Nephron (organoid): ENCODE data around the gene RPS27.

Experiments
- H3K27ac Mint-ChIP-seq, 3 experiments: 2 replicates each; pipeline ENCODE4 v1.8.0; 2020; ENCODE audit warnings: mixed read lengths in 3 of 3, mild to moderate bottlenecking in 2 of 3, moderate library complexity in 1 of 3
- H3K27me3 Mint-ChIP-seq: 2 replicates; pipeline ENCODE4 v1.8.0; 2021; ENCODE audit warnings: low read depth, mild to moderate bottlenecking, moderate library complexity, mixed read lengths
- H3K36me3 Mint-ChIP-seq: 2 replicates; pipeline ENCODE4 v1.8.0; 2020; ENCODE audit warnings: low read depth, mixed read lengths
- H3K4me1 Mint-ChIP-seq: 2 replicates; pipeline ENCODE4 v1.8.0; 2020; ENCODE audit warnings: mixed read lengths
- H3K4me3 Mint-ChIP-seq, 3 experiments: 2 replicates each; pipeline ENCODE4 v1.8.0; 2020; ENCODE audit warnings: mild to moderate bottlenecking in 3 of 3, mixed read lengths in 3 of 3, moderate library complexity in 2 of 3
- H3K9me3 Mint-ChIP-seq: 2 replicates; pipeline ENCODE4 v1.8.0; 2020; ENCODE audit warnings: mixed read lengths
- CTCF ChIP-seq, 3 experiments: fragments of 200-600 bp; sonication (generic); IDR thresholded peaks; one replicate each; pipeline ENCODE4 v1.5.0; 2021; ENCODE audit warnings: antibody characterized with exemption in 3 of 3; ENCODE audit not compliant: unreplicated experiment in 3 of 3

RPS27 gene

GRCh38 chr1:153963030-153963849 lies 27.3 kb upstream of the RPS27 start, which contains the start of gene SLC39A1:
SLC39A1 (minus strand) TSS chr1:153963537; CDS start chr1:153962715, 822 bp downstream.
- Mint-ChIP-seq H3K4me1 (peaks cover 52% of the 10 kb centered on the region), H3K27ac (peak within 1 kb of the TSS; percentile 77 to 98 (median 94)), H3K27me3 (no peaks in the 10 kb centered on the region), H3K36me3 (peaks cover 14% of the 10 kb centered on the region), H3K4me3 (peak within 1 kb of the TSS; percentile 85 to 92 (median 86)), H3K9me3 (no peaks in the 10 kb centered on the region)
- TF ChIP-seq CTCF (IDR thresholded peaks at IDR 0.05; ENCODE audit: unreplicated experiment in 3 of 3): no peak

- peaks cover 56% of the 10 kb centered on the region for H3K4me1 Mint-ChIP-seq
- peak overlapping the region; percentile 77 to 98 (median 94) for H3K27ac Mint-ChIP-seq
- peak overlapping the region; percentile 85 to 92 (median 86) for H3K4me3 Mint-ChIP-seq
Measured at GRCh38 chr1:153963850-153964331, 26.7 kb upstream of the RPS27 start.

GRCh38 chr1:153967107-153967999 lies 23.2 kb upstream of the RPS27 start, which contains the start of gene CREB3L4:
CREB3L4 (plus strand) TSS chr1:153967902; CDS start chr1:153968526, 624 bp downstream.
- Mint-ChIP-seq H3K4me3 (peak within 1 kb of the TSS; percentile 91 to 95 (median 94)), H3K27ac (peak within 1 kb of the TSS; percentile 94 to 99 (median 96)), H3K9me3 (no peaks in the 10 kb centered on the region), H3K27me3 (no peaks in the 10 kb centered on the region), H3K4me1 (peaks cover 46% of the 10 kb centered on the region), H3K36me3 (peaks cover 4% of the 10 kb centered on the region)
- peak in 2 of 3 experiments; percentile 33 to 44 for TF ChIP-seq CTCF (IDR thresholded peaks at IDR 0.05; ENCODE audit: unreplicated experiment in 3 of 3)

More at GRCh38 chr1:153963850-153964331, 26.7 kb upstream of the RPS27 start:
- H3K9me3 Mint-ChIP-seq: no peaks in the 10 kb centered on the region
- H3K36me3 Mint-ChIP-seq: peaks cover 14% of the 10 kb centered on the region
- no peaks in the 10 kb centered on the region for H3K27me3 Mint-ChIP-seq
- TF ChIP-seq CTCF (IDR thresholded peaks at IDR 0.05; ENCODE audit: unreplicated experiment in 3 of 3): no peak

GRCh38 chr1:153968000-153968363 lies 22.6 kb upstream of the RPS27 start:
- TF ChIP-seq CTCF (IDR thresholded peaks at IDR 0.05; ENCODE audit: unreplicated experiment in 3 of 3): no peak
- Mint-ChIP-seq H3K27ac (peak overlapping the region; percentile 94 to 99 (median 96)), H3K27me3 (no peaks in the 10 kb centered on the region), H3K9me3 (no peaks in the 10 kb centered on the region), H3K4me3 (peak overlapping the region; percentile 91 to 95 (median 94)), H3K4me1 (peaks cover 40% of the 10 kb centered on the region), H3K36me3 (peaks cover 4% of the 10 kb centered on the region)

- no peaks in the 10 kb centered on the region for H3K27me3 Mint-ChIP-seq
- peaks cover 7% of the 10 kb centered on the region for H3K36me3 Mint-ChIP-seq
- peak overlapping the region; percentile 94 to 99 (median 96) for H3K27ac Mint-ChIP-seq
- H3K4me1 Mint-ChIP-seq: peaks cover 38% of the 10 kb centered on the region
- H3K4me3 Mint-ChIP-seq: peak overlapping the region; percentile 91 to 95 (median 94)
- no peak for TF ChIP-seq CTCF (IDR thresholded peaks at IDR 0.05; ENCODE audit: unreplicated experiment in 3 of 3)
- H3K9me3 Mint-ChIP-seq: no peaks in the 10 kb centered on the region
Measured at GRCh38 chr1:153968408-153968807, 22.2 kb upstream of the RPS27 start.
